CD4-positive, alpha-beta T cell (primary cell): ENCODE measurements around the gene PUM2. TPM values are rescaled to one million over a fixed set of nuclear protein-coding genes. Genes with fewer than 3 reads are reported as not detected.

Experiments used
- ATAC-seq: fragments of 200-7000 bp; cut with Tn5 transposase; one replicate; pipeline ENCODE4 v1.10.0; 2022; ENCODE audit warnings: mild to moderate bottlenecking; ENCODE audit not compliant: poor library complexity
- CTCF ChIA-PET: fragments of 350-600 bp; sonication (Branson Sonifier 250); formaldehyde crosslinking; loops from one replicate; lab custom pipeline; 2021; ENCODE audit warnings: antibody characterized with exemption, inconsistent platforms; lab: Charles Lee
- POLR2A ChIA-PET: fragments of 350-600 bp; sonication (Branson Sonifier 250); formaldehyde crosslinking; loops from one replicate; lab custom pipeline; 2021; ENCODE audit warnings: antibody characterized with exemption, inconsistent platforms; lab: Charles Lee
- DNase-seq, 14 experiments: peaks; one replicate each; pipeline ENCODE4 v3.0.0-alpha.2; 2013 to 2020; ENCODE audit warnings: mixed read lengths in 2 of 14
- H3K27ac ChIP-seq, 2 donors: one replicate each; pipeline versions ENCODE4 v1.5.1 to v1.7.0; 2013; ENCODE audit warnings: low read length in 2 of 2, low read depth in 1 of 2, mild to moderate bottlenecking in 1 of 2
- H3K27me3 ChIP-seq, 2 experiments: 1 replicate in 1 of 2; 2 replicates in 1 of 2; pipeline versions ENCODE4 v1.6.1 to v1.7.0; 2013; ENCODE audit warnings: low read length in 2 of 2, control low read depth in 1 of 2, mild to moderate bottlenecking in 1 of 2, moderate library complexity in 1 of 2; ENCODE audit not compliant: insufficient read depth in 2 of 2, control insufficient read depth in 1 of 2
- H3K36me3 ChIP-seq: one replicate; pipeline ENCODE4 v1.6.1; 2013; ENCODE audit warnings: low read length, control low read depth; ENCODE audit not compliant: insufficient read depth
- H3K4me1 ChIP-seq: one replicate; pipeline ENCODE4 v1.6.1; 2013; ENCODE audit warnings: low read length, control low read depth; ENCODE audit not compliant: insufficient read depth
- H3K4me3 ChIP-seq: one replicate; pipeline ENCODE4 v1.5.1; 2013; ENCODE audit warnings: mild to moderate bottlenecking, low read length, moderate library complexity
- H3K9me3 ChIP-seq, 2 experiments: 1 replicate in 1 of 2; 2 replicates in 1 of 2; pipeline versions ENCODE4 v1.6.1 to v1.7.0; 2013; ENCODE audit warnings: low read length in 2 of 2, mild to moderate bottlenecking in 2 of 2, control low read depth in 1 of 2, moderate library complexity in 1 of 2; ENCODE audit not compliant: control insufficient read depth in 1 of 2, insufficient read depth in 1 of 2
- H3K27ac Mint-ChIP-seq: one replicate; pipeline ENCODE4 v1.8.0; 2020; ENCODE audit warnings: mixed read lengths
- H3K27me3 Mint-ChIP-seq: one replicate; pipeline ENCODE4 v1.8.0; 2021; ENCODE audit warnings: mixed read lengths
- H3K36me3 Mint-ChIP-seq: one replicate; pipeline ENCODE4 v1.8.0; 2021; ENCODE audit warnings: low read depth, mixed read lengths
- H3K4me1 Mint-ChIP-seq: one replicate; pipeline ENCODE4 v1.8.0; 2021; ENCODE audit warnings: low read depth, mixed read lengths
- H3K4me3 Mint-ChIP-seq: one replicate; pipeline ENCODE4 v1.8.0; 2020; ENCODE audit warnings: mild to moderate bottlenecking, mixed read lengths
- H3K9me3 Mint-ChIP-seq: one replicate; pipeline ENCODE4 v1.8.0; 2020; ENCODE audit warnings: mixed read lengths
- intact Hi-C, 2 experiments: fragments of 100-400 bp; cut with DNase I in 1 of 2; cut with micrococcal nuclease in 1 of 2; formaldehyde crosslinking; loops; one replicate each; pipeline versions ENCODE4 v1.15.1 to v1.9.0; 2023 to 2025; cut with DNase I, micrococcal nuclease
- total RNA-seq, 174 experiments: library from RNA in 2 of 174; stranded (reverse) in 2 of 174; gene quantifications; one replicate each; pipeline ENCODE4 v1.2.3 and lab custom pipeline; 2021 to 2026
- TF ChIP-seq, protein P1 (sequence below): fragments of 200-600 bp; IDR thresholded peaks from one replicate; pipeline ENCODE4 v1.8.0; 2022; ENCODE audit warnings: antibody characterized with exemption, mild to moderate bottlenecking

Gene PUM2
- total RNA-seq, 2 experiments from 2014 or later, result 94.9 to 95.4 TPM

DNA sequence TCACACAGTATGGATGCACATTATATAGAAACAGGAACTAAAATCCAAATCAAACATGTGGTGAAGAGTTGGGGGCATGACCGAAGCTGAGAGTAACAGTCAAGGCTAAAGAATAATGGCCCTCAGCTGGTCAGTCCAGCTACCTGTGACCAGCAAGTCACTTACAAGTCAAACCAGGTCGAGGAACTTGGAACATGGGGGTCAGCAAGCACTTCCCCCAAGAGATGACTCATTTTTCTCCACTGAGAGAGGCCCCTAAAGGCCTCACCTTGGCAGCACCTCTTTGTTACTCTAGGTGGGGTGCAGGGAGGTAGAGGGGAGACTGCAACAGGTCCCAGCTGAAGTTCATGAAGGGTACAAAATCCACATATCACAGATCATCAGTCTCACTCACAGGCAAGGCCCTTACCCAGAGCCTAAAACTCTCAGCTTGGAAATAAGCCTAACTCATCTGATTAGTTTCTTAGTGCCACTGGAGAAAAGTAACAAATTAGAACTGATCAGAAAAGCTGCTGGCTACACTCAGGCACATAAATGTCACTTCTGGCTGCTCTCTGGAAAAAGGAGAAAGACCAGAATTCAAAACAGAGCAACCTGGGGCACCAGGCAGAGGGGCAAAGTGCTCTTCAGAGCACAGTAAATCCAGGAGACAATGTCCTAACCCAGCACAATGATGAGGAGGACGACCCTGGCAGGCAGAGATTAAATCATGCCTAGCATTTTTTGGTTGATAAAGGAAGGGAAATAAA is 129.7 kb downstream of the PUM2 start:
- no peaks in the 10 kb centered on the region for H3K36me3 ChIP-seq
- no peaks in the 10 kb centered on the region for H3K36me3 Mint-ChIP-seq
- no peak overlapping the region for H3K27ac ChIP-seq
- H3K4me1 ChIP-seq, result peaks cover 16% of the 10 kb centered on the region
- H3K27ac Mint-ChIP-seq, result no peak overlapping the region
- no peak overlapping the region for H3K4me3 Mint-ChIP-seq
- intact Hi-C loops, result no loop called here
- H3K9me3 Mint-ChIP-seq, result no peaks in the 10 kb centered on the region
- CTCF ChIA-PET, result no interaction called here
- ATAC-seq (no peak), DNase-seq (no peak)
- peaks cover 33% of the 10 kb centered on the region for H3K27me3 Mint-ChIP-seq
- peaks cover 18 to 37% of the 10 kb centered on the region in 2 experiments for H3K27me3 ChIP-seq
- H3K4me1 Mint-ChIP-seq, result no peaks in the 10 kb centered on the region
- POLR2A ChIA-PET, result no interaction called here
- H3K9me3 ChIP-seq, result peaks cover 0 to 3% of the 10 kb centered on the region in 2 experiments
- TF ChIP-seq, protein P1, sequence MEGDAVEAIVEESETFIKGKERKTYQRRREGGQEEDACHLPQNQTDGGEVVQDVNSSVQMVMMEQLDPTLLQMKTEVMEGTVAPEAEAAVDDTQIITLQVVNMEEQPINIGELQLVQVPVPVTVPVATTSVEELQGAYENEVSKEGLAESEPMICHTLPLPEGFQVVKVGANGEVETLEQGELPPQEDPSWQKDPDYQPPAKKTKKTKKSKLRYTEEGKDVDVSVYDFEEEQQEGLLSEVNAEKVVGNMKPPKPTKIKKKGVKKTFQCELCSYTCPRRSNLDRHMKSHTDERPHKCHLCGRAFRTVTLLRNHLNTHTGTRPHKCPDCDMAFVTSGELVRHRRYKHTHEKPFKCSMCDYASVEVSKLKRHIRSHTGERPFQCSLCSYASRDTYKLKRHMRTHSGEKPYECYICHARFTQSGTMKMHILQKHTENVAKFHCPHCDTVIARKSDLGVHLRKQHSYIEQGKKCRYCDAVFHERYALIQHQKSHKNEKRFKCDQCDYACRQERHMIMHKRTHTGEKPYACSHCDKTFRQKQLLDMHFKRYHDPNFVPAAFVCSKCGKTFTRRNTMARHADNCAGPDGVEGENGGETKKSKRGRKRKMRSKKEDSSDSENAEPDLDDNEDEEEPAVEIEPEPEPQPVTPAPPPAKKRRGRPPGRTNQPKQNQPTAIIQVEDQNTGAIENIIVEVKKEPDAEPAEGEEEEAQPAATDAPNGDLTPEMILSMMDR, result no peak
- H3K4me3 ChIP-seq, result no peak overlapping the region

DNA sequence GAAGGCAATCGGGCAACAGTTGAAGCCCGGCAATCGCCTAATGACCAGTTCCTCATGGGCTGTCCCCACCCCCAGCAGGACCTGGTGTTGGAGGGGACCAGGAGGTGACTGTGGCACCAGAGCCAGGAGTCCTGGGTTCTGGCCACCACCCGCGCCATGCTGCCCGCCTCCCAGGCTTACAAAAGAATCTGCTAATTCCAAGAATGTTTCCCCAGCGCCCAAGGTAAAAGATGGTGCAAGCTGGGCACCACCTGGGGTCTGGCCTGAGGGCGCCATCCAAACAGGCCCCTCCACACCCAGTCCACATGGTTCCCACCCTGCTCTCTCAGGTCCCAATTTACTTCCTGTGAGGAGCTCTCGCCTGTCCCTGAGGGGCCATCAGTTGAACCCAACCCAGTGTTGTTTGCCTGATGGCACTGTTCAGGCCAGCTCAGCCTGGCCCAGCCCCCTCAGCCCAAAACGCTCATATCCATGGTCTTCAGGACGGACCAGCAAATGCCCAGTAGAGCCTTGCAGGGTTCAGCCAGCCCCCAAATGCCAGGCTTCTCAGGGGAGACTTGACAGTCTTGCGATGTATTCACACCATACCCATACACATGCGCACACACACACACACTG is 130.8 kb downstream of the PUM2 start:
- ATAC-seq (no peak), DNase-seq (no peak)
- H3K27ac ChIP-seq, result no peak overlapping the region
- H3K9me3 ChIP-seq, result no peaks in the 10 kb centered on the region
- Mint-ChIP-seq H3K4me1 (no peaks in the 10 kb centered on the region), H3K27me3 (peaks cover 33% of the 10 kb centered on the region), H3K27ac (no peak overlapping the region), H3K36me3 (no peaks in the 10 kb centered on the region), H3K4me3 (no peak overlapping the region), H3K9me3 (no peaks in the 10 kb centered on the region)
- H3K4me3 ChIP-seq, result no peak overlapping the region
- no peaks in the 10 kb centered on the region for H3K36me3 ChIP-seq
- intact Hi-C loops, result no loop called here
- ChIA-PET POLR2A (no interaction called here), CTCF (no interaction called here)
- TF ChIP-seq, protein P1, result no peak
- H3K4me1 ChIP-seq, result peaks cover 10% of the 10 kb centered on the region
- peaks cover 13 to 30% of the 10 kb centered on the region in 2 experiments for H3K27me3 ChIP-seq

DNA sequence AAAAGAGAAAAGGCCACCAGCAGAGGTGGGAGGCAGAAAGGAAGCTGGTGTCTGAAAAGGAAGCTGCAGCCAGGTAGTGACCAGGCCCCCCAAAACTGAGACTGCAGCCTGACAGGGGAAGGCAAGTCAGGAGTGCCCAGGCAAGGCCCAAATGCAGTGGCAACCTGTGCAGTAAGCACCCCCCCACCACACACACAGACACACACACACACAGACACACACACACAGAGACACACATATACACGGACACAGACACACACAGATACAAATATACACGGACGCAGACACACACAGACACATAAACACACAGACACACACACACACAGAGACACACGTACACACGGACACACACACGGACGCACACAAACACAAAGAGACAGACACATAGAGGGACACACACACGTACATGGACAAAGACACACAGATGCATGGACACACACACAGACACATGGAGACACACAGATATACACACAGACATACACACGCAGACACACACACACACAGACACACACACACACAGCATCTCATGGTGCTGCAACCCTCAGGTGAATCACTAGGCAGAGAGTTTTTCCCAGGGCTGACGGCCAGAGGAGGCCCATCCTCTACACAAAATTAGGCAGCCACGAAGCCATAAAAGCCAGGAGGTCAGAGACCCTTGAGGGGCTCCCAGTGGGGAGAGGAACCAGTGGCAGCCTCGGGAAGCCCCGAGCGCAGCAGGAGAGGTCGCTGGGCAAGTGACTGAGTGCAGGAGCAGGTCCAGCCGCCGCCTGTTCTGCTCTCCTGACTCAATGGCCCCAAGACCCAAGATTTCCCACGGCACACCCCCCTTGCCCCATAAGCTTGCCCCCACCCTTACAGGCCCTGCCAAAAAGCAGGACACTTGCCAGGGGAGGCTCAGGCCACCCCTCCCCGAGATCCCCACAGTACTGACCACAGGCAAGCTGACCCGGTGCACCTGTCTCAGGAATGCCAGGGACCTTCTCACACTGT is 132.0 kb downstream of the PUM2 start:
- no peaks in the 10 kb centered on the region for H3K9me3 ChIP-seq
- no peaks in the 10 kb centered on the region for H3K36me3 ChIP-seq
- TF ChIP-seq, protein P1, result no peak
- H3K27ac ChIP-seq, result no peak overlapping the region
- DNase-seq, result no peak
- ChIA-PET POLR2A (no interaction called here), CTCF (no interaction called here)
- H3K4me1 ChIP-seq, result peaks cover 6% of the 10 kb centered on the region
- H3K27me3 Mint-ChIP-seq, result peaks cover 33% of the 10 kb centered on the region
- no peak overlapping the region for H3K4me3 Mint-ChIP-seq
- intact Hi-C loops, result no loop called here
- no peak overlapping the region for H3K27ac Mint-ChIP-seq
- no peak overlapping the region for H3K4me3 ChIP-seq
- no peak for ATAC-seq
- H3K36me3 Mint-ChIP-seq, result no peaks in the 10 kb centered on the region
- peaks cover 11 to 22% of the 10 kb centered on the region in 2 experiments for H3K27me3 ChIP-seq
- H3K4me1 Mint-ChIP-seq, result no peaks in the 10 kb centered on the region
- no peaks in the 10 kb centered on the region for H3K9me3 Mint-ChIP-seq
